NCI-H2107 treated with DMSO at 0.1 percent for 48 hours (cell line): Measurements from ENCODE around the gene DSCAML1.
"Not testable (repeated sequence)": the region's sequence is repeated elsewhere in the genome, so short reads cannot be mapped to it uniquely, and the experiment has no call there.

Experiments
- DNase-seq: peaks from one replicate; lab custom pipeline; 2025; ENCODE audit not compliant: unreplicated experiment; lab: John Stamatoyannopoulos, UW

The DSCAML1 gene

DNA sequence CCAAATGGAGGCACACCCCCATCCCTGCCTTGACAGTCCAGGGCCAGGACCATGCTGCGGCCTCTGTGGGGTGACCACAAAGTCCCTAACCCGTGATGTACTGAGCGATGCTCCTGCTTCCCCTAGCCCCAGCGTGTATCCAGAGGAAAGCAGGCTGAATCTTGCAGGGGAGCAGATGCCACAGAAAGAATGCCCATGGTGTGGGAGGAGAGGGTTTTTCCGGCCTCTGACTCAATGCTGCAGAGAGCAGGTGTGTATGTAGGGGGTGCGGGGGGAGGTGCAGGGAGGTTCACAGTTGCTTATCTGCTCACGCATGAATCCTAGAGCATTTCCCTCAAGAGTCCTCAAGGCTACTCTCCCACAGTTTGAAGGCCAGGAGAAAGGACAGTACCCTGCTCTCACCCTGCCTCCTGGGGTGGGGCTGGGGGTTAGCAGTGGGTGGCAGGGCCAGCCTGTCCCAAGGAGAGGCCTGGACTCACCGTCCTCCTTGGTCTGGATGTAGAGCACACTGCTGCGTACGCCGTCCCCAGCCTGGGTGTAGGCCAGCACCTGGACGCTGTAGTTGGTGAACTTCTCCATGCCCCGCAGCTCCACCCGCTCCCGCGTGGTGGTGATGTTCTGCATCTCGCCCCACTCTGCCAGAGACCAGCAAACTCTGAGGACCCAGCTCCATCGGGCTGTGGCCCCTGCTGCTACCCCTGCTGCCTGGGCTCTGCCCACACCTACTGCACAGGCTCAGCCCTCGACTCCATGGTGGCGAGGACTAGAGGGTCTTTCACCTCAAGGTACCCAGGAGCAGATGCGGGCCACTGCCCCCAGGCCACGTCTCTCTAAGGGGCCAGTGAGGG lies 338.5 kb downstream of the DSCAML1 start:
- DNase-seq: peak; percentile 90

DNA sequence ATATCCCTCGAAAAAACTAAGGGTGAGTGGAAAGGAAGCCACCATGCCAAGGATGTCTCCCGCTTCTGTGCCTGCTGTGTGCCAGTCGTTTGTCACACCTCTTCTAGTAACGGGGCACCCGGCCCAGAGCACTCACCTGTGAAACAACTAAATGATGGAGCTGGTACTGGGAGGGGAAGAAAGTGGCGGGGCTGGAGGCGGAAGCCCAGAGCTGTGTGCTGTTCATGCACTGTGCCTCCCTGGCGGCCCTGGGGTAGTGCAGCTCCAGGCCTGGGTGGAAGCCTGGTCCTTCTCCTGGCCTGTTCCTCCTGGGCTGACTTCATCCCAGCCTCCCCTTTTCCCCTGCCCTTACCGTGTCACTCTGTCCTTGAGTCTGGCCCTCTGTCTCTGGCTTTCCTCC lies 339.2 kb downstream of the DSCAML1 start:
- no peak for DNase-seq

DNA sequence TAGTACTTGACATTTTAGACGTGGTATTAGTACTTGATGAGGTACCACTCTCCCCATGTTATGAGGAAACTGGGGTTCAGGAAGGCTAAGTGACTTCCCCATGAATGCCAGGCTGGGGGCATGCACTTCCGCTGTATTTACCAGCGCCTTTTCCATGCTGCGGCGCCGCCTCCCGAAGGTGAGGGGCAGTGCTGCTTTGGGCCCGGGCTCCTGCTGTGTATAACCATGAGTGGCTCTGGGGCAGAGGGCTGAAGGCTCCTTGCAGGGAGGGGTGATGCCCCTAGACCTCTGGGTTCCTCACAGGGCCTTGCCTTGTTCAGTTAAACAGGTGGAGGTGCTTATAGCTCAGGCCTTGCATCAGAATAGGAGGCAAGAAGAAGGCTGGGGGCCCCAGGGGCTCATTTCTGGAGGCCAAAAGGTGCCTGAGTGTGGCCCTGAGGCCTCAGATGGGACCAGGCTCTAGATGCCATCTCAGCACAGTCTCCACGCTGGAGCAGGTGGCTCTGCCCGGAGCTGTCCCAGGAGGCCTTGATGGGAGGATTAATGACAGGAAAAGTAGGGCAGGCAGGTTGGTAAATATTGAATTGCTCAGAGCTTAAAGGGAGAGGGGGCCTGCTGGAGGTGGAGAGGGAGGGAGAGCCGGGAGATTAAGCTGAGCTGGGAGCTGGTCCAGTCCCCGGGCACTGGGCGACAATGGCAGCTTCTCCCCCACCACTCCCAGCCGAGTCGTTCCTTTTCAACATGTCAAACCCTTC lies 339.8 kb downstream of the DSCAML1 start:
- peak; percentile 86 for DNase-seq

DNA sequence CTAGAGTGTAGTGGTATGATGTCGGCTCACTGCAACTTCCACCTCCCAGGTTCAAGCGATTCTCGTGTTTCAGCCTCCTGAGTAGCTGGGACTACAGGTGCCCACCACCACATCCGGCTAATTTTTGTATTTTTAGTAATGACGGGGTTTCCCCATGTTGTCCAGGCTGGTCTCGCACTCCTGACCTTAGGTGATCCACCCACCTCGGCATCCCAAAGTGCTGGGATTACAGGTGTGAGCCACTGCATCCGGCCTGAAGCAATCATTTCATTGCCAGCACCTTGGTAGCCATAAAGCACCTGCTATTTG lies 340.3 kb downstream of the DSCAML1 start:
- DNase-seq: not testable (repeated sequence)

GRCh38 chr11:117456027-117456720 lies 340.8 kb downstream of the DSCAML1 start:
- DNase-seq: no peak

- DNase-seq: no peak
Observed at GRCh38 chr11:117454564-117454917, 342.5 kb downstream of the DSCAML1 start.

DNA sequence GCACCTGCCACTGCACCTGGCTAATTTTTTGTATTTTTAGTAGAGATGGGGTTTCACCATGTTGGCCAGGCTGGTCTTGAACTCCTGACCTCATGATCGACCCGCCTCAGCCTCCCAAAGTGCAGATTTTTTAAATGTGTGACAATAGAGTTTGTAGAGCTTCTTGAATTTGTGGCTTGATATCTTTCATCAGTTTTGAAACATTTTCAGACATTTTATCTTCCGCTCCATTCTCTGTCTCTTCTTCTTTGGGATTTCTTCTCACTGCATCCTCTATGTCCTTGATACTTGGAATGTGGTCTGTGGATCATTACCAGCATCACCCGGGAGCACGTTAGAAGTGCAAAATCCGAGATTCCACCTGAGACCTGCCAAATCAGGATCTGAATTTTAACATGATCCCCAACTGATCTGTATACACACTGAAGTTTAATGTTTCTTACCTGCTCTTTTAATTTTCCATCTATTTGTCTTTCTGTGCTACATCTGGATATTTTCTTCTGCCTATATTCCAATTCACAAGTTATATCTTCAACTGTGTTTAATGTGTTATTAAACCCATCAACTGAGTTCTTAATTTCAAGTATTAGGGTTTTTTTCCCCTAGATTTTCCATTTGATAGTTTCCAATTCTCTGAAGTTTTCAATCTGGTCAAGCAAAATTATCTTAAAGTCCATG lies 343.0 kb downstream of the DSCAML1 start:
- no peak for DNase-seq

DNA sequence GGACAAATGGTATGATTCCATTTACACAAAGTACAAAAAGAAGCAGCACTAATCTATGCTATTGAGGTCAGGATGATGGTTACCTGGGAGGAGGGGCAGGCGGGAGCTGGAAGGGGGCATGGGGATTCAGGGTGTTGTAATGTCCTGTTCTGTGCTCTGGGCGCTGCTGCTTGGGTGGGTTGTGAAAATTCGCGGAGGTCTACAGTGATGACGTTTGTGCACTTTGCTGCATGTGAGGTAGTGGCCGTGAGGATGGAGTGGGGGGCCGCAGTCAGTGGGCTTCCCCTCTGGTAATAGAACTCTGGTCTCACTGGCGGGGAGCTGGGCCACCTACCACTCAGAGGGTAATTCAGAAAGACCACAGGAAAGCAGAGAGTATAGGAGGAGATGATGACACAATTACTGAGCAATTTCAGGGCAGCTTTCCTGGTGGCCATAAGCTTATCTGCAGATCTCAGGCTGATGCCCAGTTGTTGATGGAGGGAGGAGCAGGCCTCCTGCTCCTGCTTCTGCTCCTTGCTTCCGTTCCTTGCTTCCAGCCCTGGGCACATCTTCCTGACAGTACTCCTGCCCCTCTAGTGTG lies 347.8 kb downstream of the DSCAML1 start:
- DNase-seq: no peak

DNA sequence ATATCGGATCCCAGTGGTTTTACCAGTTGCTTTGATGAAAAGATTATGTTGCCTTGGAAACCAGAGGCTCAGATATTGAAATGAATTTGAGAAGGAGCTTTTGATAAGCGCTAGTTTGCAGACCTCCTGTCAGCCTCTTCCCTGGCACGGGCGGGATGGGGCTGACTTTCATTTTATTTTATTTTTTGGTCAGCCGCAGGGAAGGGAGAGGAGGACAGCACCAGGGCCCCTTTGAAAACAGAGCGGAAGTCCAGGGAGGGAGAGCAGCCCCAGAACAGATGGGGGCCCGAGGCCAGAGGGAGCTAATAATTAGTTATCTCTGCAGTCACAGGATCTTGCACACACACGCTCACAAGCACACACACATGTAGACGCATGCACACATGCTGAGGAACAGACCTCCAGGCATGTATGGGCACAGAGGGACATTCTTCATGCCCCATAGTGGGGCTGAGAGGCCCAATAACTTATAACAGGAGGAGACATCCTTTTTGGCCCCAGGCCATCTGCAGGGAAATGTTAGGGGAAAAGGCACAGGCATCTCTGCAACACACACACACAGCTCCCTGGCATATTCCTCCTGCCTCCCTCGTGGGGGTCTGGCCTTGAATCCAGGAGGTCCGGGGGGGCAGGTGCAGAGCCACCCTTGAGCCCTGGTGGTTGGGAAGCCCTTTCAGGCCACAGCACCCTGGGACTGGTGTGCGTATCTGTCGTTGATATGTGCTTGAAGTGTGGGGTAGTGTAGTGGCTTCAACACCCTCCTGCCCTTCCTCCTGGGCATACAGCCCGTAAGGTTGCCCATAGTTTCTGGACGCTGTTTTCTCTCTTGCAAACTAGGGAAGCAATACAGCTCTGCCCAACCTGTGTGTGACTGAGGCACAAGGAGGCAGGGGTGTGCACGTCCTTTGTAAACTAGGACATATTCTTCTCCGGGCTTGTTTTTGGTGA lies 352.0 kb downstream of the DSCAML1 start:
- DNase-seq: no peak

GRCh38 chr11:117444256-117444655 lies 352.8 kb downstream of the DSCAML1 start:
- DNase-seq: no peak

DNA sequence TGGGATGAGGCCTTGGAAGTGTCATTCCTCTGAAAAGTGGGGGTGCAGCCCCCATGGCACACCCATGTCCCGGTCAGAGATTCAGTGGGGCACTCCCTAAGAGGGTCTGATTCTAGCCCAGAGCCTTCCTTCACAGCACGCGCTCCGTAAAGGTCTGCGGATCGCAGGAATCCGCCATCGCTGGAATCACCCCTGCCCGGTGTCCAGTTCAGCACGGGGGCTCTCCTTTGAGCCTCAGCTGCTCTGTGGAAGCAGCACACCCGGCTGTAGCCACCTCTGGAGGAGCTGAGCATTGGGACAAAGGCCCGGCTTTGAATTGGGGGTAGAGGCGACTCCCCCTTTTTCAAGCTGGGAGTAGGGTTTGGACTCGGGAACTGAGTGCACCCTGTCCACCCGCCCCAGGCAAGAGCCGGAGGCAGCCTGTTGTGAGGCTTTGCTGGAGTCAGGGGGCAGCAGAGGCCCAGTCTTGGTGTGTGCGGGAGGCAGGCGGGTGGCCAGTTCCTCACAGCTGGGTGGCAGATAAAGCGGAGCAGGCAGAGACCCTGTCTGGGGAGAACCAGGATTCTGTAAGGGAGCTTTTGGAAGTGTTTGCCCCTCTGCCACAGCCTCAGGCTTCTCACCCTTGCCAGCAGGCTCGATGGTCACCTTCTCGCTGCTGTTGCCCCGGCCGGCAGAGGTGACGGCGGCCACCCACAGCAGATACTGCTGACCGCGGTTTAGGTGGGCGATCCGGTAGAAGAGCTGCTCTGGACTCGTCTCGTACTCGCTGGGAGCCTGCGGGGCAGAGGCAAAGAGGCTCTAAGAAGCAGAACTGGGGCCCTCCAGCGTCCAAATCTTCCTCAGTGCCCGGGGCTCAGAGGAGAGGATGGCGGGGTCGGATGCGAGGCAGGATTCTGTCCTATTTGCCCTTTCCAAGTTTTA lies 353.5 kb downstream of the DSCAML1 start:
- DNase-seq: peak; percentile 64

- DNase-seq: no peak
Observed at GRCh38 chr11:117442869-117443239, 354.2 kb downstream of the DSCAML1 start.

DNA sequence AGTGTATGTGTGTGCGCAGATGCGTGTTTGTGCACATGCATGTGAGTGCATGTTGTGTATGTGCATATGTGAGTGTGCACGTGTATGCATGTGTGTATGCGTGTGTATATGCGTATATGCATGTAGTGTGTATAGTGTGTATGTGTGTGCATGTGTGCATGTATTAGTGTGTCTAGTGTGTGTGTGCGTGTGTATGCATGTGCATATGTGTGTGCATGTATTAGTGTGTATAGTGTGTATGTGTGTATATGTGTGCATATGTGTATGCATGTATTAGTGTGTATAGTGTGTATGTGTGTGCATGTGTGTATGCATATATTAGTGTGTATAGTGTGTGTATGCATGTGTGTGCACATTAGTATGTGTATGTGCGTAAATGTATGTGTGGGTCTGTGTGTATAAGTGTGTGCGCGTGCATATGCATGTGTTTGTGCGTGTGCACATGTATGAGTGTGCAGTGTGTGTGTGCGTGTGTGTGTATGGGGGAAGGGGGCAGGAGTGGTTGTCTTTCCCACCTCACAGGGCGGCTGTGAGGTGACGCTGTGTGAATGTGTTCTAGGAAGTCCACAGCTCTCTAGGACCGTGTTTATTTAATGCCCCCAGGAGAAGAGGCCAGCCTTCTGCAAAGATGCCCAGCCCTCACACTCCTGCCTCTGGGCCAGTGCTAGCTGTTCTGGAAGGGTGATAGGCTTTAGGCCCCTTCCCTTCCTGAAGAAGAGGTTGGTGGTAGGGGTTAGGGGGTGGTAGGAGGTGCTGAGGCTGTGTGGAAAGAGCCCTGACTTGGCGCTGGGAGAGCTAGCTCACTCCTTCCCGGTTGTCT lies 354.8 kb downstream of the DSCAML1 start:
- DNase-seq: no peak

- no peak for DNase-seq
Observed at GRCh38 chr11:117441146-117441975, 355.7 kb downstream of the DSCAML1 start.

DNA sequence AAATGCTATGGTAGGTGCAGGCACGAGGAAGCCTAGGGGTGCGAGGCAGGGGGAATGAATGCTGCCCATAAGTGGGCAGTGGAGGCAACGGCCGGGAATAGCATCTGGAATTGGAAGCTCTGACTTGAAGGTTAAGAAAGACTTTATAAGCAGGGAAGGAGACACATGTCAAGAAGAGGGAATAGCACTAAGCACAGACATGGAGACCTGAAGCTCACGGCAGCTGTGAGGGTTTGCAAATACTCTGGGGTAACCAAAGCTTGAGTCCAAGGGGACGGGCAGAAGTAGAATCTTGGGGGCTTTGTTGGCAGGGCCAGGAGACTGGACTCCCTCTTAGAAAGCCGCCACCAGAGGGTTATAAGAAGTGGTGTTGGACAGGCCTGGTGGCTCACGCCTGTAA lies 356.8 kb downstream of the DSCAML1 start:
- no peak for DNase-seq

DNA sequence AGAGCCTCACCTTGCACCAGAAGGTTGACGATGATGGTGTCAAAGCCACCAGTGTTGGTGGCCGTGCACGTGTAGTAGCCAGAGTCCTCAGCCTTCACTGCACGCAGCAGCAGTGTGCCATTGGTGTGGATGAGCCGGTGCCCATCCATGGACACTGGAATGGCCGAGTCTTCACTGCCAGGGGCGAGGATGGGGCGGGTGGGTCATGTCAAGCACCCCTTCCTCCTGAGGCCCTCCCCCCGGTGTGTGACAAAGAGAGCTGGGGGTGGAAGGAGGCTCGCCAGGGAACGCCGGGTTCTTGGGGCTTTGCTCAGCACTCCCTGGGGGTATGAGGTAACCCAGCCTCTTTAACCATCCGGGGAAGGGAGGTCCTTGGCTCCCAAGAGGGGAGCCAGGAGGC lies 357.8 kb downstream of the DSCAML1 start:
- no peak for DNase-seq

DNA sequence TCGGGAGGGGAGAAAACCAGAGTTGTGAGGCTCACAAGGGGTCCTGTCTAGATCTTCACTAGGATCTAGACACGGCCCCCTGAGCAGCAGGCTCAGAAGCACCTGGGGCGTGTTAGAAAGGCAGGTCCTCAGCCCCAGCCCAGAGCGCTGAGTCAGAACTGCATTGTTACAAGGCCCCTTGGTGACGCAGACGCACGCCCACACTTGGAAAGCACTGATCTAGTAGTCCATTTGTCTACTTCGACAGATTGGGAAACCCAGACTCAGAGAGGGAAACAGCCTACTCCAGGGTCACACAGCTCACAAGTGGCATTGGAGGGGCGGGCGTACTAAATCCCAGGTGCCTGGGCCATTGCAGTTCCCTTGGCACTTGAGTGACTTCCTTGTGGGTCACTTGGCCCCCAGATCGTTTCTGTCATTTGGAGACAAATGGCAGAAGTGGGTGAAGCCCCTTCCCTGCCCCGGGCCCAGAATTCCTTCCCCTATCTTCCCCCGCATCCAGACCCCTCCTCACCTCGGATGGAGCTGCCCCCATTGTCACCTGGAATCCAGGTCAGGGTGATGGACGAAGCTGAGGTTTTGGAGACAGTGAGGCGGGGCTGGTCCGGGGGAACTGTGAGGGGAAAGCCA lies 358.5 kb downstream of the DSCAML1 start:
- DNase-seq: no peak
